HepG2 (cell line): Measurements from ENCODE around the gene ZNRF3. TPM values are rescaled to one million over a fixed set of nuclear protein-coding genes. Genes with fewer than 3 reads are reported as not detected.

Experiments
- AGO2 ChIP-seq: fragments of 200-400 bp; formaldehyde crosslinking; optimal IDR thresholded peaks from 2 replicates; pipeline ENCODE3; 2017; ENCODE audit warnings: mild to moderate bottlenecking, low read depth, low read length, moderate library complexity
- EHMT2 ChIP-seq: fragments of 200-600 bp; sonication (generic); IDR thresholded peaks from 2 replicates; pipeline ENCODE4 v1.7.0; 2017; ENCODE audit warnings: antibody characterized with exemption, low read depth, low read length, borderline replicate concordance
- HNF4G ChIP-seq, 2 experiments: sonication (generic) in 1 of 2; formaldehyde crosslinking in 1 of 2; IDR thresholded peaks; 2 replicates each; pipeline versions ENCODE4 v1.4.0 to v1.6.1; 2011 to 2020; ENCODE audit warnings: borderline replicate concordance in 2 of 2, low read depth in 2 of 2, mild to moderate bottlenecking in 2 of 2, low read length in 1 of 2, missing genetic modification reagents in 1 of 2, moderate library complexity in 1 of 2
- JDP2 ChIP-seq: sonication (generic); formaldehyde crosslinking; IDR thresholded peaks from 2 replicates; pipeline ENCODE4 v1.8.1; 2022; ENCODE audit warnings: missing genetic modification reagents, borderline replicate concordance
- MAF1 ChIP-seq: sonication (generic); formaldehyde crosslinking; IDR thresholded peaks from 2 replicates; pipeline ENCODE4 v1.5.0; 2020; ENCODE audit warnings: missing genetic modification reagents, borderline replicate concordance
- RBAK ChIP-seq: sonication (generic); formaldehyde crosslinking; IDR thresholded peaks from 2 replicates; pipeline ENCODE4 v1.5.1; 2020; ENCODE audit warnings: mild to moderate bottlenecking, missing genetic modification reagents
- RFX5 ChIP-seq: IDR thresholded peaks from 2 replicates; pipeline ENCODE4 v1.6.1; 2011; ENCODE audit warnings: low read depth, low read length, improper control_type of control experiment
- SP4 ChIP-seq: sonication (generic); formaldehyde crosslinking; IDR thresholded peaks from 2 replicates; pipeline ENCODE4 v1.8.1; 2023; ENCODE audit warnings: mild to moderate bottlenecking, missing genetic modification reagents
- ZMYM4 ChIP-seq: sonication (generic); formaldehyde crosslinking; IDR thresholded peaks from 2 replicates; pipeline ENCODE4 v1.8.1; 2023; ENCODE audit warnings: mild to moderate bottlenecking, missing genetic modification reagents
- ZNF143 ChIP-seq: sonication (generic); formaldehyde crosslinking; IDR thresholded peaks from 2 replicates; pipeline ENCODE4 v1.4.0; 2020; ENCODE audit warnings: missing genetic modification reagents
- ZNF20 ChIP-seq: sonication (generic); formaldehyde crosslinking; IDR thresholded peaks from 2 replicates; pipeline ENCODE4 v1.4.0; 2020; ENCODE audit warnings: mild to moderate bottlenecking, moderate library complexity, missing genetic modification reagents
- ZNF564 ChIP-seq: sonication (generic); formaldehyde crosslinking; IDR thresholded peaks from 2 replicates; pipeline ENCODE4 v1.8.1; 2023; ENCODE audit warnings: mild to moderate bottlenecking, missing genetic modification reagents
- ZNF879 ChIP-seq: sonication (generic); formaldehyde crosslinking; IDR thresholded peaks from 2 replicates; pipeline ENCODE4 v1.8.1; 2023; ENCODE audit warnings: missing genetic modification reagents
- polyA plus RNA-seq, 8 experiments: library from polyadenylated mRNA; depleted of rRNA in 3 of 8; stranded (reverse) in 7 of 8; unstranded in 1 of 8; fragments of >200 nt; fragmentation: Illumina TruSeq in 4 of 8; extraction: Trizol in 4 of 8; gene quantifications; 2 replicates each; pipeline versions ENCODE4 v1.2.1 to v1.2.3, GENCODE V29; 2011 to 2016; ENCODE audit warnings: low read depth in 4 of 8, missing spikeins in 1 of 8, mixed read lengths in 1 of 8; ENCODE audit not compliant: insufficient read depth in 1 of 8
- total RNA-seq, 5 experiments: library from RNA; depleted of rRNA; stranded (reverse); fragments of >200 nt; fragmentation: Illumina TruSeq; extraction: Trizol; gene quantifications; 2 replicates each; pipeline ENCODE4 v1.2.3, GENCODE V29; 2016; ENCODE audit warnings: low read depth in 1 of 5
- TF ChIP-seq, protein P1 (sequence below): sonication (generic); formaldehyde crosslinking; IDR thresholded peaks from 2 replicates; pipeline ENCODE4 v1.4.0; 2020; ENCODE audit warnings: mild to moderate bottlenecking, missing genetic modification reagents
- TF ChIP-seq, protein P2 (sequence below): sonication (generic); formaldehyde crosslinking; IDR thresholded peaks from 2 replicates; pipeline ENCODE4 v1.8.0; 2022; ENCODE audit warnings: missing genetic modification reagents, low read depth, mild to moderate bottlenecking, borderline replicate concordance
- TF ChIP-seq, protein P3 (sequence below): sonication (generic); formaldehyde crosslinking; IDR thresholded peaks from 2 replicates; pipeline ENCODE4 v1.8.0; 2022; ENCODE audit warnings: missing genetic modification reagents, mild to moderate bottlenecking, moderate library complexity, borderline replicate concordance
- TF ChIP-seq, protein P4 (sequence below): sonication (generic); formaldehyde crosslinking; IDR thresholded peaks from 2 replicates; pipeline ENCODE4 v1.4.0; 2020; ENCODE audit warnings: missing genetic modification reagents, borderline replicate concordance
- TF ChIP-seq, protein P5 (sequence below): sonication (generic); formaldehyde crosslinking; IDR thresholded peaks from 2 replicates; pipeline ENCODE4 v1.5.0; 2020; ENCODE audit warnings: missing genetic modification reagents, mild to moderate bottlenecking, borderline replicate concordance

ZNRF3 gene
- total and polyA plus RNA-seq, 2 of the 13 experiments (the other 11 are each of a cell fraction or from before 2014, with no cell fraction given): 20.3 to 36.7 TPM

GRCh38 chr22:28981818-28982499 lies 98.6 kb downstream of the ZNRF3 start (continued):
- TF ChIP-seq, protein P1, sequence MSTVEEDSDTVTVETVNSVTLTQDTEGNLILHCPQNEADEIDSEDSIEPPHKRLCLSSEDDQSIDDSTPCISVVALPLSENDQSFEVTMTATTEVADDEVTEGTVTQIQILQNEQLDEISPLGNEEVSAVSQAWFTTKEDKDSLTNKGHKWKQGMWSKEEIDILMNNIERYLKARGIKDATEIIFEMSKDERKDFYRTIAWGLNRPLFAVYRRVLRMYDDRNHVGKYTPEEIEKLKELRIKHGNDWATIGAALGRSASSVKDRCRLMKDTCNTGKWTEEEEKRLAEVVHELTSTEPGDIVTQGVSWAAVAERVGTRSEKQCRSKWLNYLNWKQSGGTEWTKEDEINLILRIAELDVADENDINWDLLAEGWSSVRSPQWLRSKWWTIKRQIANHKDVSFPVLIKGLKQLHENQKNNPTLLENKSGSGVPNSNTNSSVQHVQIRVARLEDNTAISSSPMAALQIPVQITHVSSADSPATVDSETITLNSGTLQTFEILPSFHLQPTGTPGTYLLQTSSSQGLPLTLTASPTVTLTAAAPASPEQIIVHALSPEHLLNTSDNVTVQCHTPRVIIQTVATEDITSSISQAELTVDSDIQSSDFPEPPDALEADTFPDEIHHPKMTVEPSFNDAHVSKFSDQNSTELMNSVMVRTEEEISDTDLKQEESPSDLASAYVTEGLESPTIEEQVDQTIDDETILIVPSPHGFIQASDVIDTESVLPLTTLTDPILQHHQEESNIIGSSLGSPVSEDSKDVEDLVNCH (CRISPR knock-in tag): no peak
- TF ChIP-seq, protein P2, sequence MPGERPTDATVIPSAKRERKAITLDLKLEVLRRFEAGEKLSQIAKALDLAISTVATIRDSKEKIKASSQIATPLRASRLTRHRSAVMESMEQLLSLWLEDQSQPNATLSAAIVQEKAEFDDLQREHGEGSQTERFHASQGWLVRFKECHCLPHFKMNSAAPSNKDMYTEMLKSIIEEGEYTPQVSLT (CRISPR knock-in tag): no peak
- TF ChIP-seq, protein P3, sequence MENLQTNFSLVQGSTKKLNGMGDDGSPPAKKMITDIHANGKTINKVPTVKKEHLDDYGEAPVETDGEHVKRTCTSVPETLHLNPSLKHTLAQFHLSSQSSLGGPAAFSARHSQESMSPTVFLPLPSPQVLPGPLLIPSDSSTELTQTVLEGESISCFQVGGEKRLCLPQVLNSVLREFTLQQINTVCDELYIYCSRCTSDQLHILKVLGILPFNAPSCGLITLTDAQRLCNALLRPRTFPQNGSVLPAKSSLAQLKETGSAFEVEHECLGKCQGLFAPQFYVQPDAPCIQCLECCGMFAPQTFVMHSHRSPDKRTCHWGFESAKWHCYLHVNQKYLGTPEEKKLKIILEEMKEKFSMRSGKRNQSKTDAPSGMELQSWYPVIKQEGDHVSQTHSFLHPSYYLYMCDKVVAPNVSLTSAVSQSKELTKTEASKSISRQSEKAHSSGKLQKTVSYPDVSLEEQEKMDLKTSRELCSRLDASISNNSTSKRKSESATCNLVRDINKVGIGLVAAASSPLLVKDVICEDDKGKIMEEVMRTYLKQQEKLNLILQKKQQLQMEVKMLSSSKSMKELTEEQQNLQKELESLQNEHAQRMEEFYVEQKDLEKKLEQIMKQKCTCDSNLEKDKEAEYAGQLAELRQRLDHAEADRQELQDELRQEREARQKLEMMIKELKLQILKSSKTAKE (CRISPR knock-in tag): no peak
- TF ChIP-seq, protein P4, sequence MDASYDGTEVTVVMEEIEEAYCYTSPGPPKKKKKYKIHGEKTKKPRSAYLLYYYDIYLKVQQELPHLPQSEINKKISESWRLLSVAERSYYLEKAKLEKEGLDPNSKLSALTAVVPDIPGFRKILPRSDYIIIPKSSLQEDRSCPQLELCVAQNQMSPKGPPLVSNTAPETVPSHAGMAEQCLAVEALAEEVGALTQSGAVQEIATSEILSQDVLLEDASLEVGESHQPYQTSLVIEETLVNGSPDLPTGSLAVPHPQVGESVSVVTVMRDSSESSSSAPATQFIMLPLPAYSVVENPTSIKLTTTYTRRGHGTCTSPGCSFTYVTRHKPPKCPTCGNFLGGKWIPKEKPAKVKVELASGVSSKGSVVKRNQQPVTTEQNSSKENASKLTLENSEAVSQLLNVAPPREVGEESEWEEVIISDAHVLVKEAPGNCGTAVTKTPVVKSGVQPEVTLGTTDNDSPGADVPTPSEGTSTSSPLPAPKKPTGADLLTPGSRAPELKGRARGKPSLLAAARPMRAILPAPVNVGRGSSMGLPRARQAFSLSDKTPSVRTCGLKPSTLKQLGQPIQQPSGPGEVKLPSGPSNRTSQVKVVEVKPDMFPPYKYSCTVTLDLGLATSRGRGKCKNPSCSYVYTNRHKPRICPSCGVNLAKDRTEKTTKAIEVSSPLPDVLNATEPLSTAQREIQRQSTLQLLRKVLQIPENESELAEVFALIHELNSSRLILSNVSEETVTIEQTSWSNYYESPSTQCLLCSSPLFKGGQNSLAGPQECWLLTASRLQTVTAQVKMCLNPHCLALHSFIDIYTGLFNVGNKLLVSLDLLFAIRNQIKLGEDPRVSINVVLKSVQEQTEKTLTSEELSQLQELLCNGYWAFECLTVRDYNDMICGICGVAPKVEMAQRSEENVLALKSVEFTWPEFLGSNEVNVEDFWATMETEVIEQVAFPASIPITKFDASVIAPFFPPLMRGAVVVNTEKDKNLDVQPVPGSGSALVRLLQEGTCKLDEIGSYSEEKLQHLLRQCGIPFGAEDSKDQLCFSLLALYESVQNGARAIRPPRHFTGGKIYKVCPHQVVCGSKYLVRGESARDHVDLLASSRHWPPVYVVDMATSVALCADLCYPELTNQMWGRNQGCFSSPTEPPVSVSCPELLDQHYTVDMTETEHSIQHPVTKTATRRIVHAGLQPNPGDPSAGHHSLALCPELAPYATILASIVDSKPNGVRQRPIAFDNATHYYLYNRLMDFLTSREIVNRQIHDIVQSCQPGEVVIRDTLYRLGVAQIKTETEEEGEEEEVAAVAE (CRISPR knock-in tag): peak; percentile 40; the same call in 1 of the 2 replicates
- TF ChIP-seq ZNF564: no peak
- TF ChIP-seq ZNF143 (CRISPR knock-in tag): no peak
- TF ChIP-seq, protein P5, sequence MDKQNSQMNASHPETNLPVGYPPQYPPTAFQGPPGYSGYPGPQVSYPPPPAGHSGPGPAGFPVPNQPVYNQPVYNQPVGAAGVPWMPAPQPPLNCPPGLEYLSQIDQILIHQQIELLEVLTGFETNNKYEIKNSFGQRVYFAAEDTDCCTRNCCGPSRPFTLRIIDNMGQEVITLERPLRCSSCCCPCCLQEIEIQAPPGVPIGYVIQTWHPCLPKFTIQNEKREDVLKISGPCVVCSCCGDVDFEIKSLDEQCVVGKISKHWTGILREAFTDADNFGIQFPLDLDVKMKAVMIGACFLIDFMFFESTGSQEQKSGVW: no peak
- TF ChIP-seq ZMYM4 (CRISPR knock-in tag): no peak
- TF ChIP-seq SP4 (CRISPR knock-in tag): no peak
- no peak for TF ChIP-seq ZNF879 (CRISPR knock-in tag)
- TF ChIP-seq HNF4G (IDR thresholded peaks at IDR 0.05; ENCODE audit: borderline replicate concordance, low read depth, low read length): peak; percentile 82
- TF ChIP-seq HNF4G (CRISPR knock-in tag; IDR thresholded peaks at IDR 0.05; ENCODE audit: borderline replicate concordance, low read depth): peak; percentile 40; the same call in 1 of the 2 replicates
- TF ChIP-seq ZNF20: no peak
- TF ChIP-seq RBAK: no peak
- TF ChIP-seq RFX5: no peak
- no peak for TF ChIP-seq AGO2
- 0 out of 2 replicates have a peak, but pooled peaks have one; percentile 80 for TF ChIP-seq EHMT2
- TF ChIP-seq MAF1 (CRISPR knock-in tag): no peak
- TF ChIP-seq JDP2 (CRISPR knock-in tag): no peak
